Hematopoietic multipotent progenitor cell (in vitro differentiated cells): ENCODE measurements around the gene GIGYF2. TPM values are rescaled to one million over a fixed set of nuclear protein-coding genes. Genes with fewer than 3 reads are reported as not detected.
"Not testable (repeated sequence)": the region's sequence is repeated elsewhere in the genome, so short reads cannot be mapped to it uniquely, and the experiment has no call there.

Experiments used
- DNase-seq, 3 donors: peaks; one replicate each; pipeline ENCODE4 v3.0.0-alpha.2; 2011 to 2015; ENCODE audit warnings: low read depth in 2 of 3, low spot score in 2 of 3
- total RNA-seq: library from RNA; depleted of rRNA; stranded (reverse); fragments of >200 nt; gene quantifications from one replicate; pipeline ENCODE4 v1.2.3, GENCODE V29; 2012

Gene GIGYF2
- total RNA-seq, 1 donor: 60.6 TPM

DNA sequence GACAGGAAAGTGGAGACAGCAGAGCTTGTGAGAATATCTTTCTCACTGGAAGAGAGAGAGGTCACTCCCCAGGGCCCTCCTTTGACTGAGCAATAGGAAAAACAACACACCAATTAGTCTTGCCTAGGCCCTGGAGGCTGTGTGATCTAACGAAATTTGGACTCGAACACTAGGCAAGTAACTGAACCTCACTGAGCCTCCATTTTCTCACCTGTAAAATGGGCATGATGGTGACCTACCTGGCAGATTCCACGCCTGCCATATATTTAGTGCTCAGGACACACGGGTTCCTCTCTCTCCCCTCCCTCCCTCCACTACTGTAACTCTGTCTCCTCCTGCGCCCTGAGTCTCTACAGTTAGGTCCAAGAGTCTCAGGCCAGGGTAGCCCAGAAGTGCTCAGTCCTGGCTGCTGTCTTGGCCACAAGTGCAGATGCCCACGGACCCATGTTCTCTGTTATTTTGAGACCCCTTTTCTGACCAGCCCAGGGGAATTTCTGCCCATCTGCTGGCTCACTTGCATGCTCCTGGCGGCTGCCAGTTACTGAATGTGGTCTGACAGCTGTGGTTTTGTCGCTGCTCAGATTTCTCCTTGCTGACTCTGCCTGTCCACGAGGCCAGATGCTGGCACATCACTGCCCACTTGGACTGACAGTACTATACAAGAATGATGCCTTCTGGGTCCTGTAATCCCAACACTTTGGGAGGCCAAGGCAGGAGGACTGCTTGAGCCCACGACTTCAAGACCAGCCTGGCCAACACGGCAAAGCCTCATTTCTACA is 9.6 kb upstream of the GIGYF2 start:
- no peak for DNase-seq

DNA sequence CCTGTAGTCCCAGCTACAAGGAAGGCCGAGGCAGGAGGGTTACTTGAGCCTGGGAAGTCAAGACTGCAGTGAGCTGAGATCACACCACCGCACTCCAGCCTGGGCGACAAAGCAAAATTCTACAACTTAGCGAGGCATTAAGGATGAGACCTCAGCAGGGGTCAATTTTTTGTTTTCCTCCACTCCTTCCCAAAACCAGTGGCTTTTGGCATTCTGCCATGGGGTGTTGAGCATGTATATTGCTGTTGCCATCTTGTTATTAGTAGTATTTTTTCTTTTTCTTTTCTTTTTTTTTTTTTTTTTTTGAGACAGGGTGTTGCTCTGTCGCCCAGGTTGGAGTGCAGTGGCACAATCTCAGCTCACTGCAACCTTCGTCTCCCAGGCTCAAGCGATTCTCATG is 8.9 kb upstream of the GIGYF2 start:
- DNase-seq: no peak

DNA sequence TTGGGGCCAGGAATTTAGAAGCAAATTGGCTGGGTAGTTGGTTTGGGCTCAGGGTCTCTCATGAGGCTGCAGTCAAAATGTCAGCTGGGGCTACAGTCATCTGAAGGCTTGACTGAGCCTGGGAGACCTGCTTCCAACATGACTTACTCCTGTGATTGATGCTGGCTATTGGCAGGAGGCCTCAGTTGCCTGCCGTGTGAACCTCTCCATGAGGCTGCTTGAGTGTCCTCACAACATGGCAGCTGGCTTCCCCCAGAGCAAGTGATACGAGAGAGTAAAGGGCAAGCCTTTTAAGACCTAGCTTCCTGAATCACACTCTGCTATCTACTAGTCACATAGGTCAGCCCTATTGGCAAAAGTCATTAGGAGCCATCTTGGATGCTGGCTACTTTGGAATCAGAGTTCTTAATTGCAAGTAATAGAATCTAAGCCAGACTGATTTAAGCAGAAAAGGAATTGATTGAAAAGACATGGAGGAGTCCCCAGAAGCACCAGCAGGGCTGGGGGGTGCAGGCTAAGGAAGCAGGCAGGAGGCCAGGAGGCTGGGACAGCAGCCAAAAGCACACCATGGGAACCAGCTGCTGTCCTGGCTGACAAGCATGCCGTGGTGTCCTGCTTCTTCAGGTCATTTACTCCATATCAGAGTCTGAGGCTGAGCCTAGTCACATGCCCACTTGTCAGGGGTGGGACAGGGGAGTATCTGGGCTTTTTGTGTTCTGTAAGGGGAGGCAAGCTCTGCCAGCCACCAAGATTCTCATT is 7.8 kb upstream of the GIGYF2 start:
- peak in 1 of 3 donors; percentile 20 for DNase-seq

DNA sequence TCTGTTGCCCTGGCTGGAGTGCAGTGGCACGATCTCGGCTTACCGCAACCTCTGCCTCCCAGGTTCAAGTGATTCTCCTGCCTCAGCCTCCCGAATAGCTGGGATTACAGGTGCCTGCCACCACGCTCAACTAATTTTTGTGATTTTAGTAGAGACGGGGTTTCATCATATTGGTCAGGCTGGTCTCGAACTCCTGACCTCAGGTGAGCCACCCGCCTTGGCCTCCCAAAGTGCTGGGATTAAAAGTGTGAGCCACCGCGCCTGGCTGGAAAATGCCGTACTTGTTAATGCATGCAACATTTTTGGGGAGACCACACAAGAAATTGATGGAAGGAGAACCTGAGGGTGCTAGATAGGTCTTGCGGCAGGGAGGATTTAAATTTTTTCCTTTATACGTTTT is 6.0 kb upstream of the GIGYF2 start:
- not testable (repeated sequence) for DNase-seq

DNA sequence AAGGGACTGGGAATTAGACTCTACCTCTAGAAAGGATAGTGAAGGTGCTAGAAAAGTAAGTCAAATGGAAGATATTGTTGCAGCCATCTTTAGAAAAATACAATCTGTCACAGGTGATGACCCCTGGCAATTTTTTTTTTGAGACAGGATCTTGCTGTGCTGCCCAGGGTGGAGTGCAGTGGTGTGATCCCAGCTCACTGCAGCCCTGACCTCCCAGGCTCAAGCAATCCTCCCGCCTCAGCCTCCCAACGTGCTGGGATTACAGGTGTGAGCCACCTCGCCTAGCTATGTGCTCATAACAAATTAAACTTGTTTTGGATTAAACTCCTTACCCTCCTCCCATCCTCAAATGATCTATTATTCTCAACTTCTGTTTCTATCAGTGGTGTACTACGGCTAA is 3.8 kb upstream of the GIGYF2 start:
- DNase-seq: no peak

DNA sequence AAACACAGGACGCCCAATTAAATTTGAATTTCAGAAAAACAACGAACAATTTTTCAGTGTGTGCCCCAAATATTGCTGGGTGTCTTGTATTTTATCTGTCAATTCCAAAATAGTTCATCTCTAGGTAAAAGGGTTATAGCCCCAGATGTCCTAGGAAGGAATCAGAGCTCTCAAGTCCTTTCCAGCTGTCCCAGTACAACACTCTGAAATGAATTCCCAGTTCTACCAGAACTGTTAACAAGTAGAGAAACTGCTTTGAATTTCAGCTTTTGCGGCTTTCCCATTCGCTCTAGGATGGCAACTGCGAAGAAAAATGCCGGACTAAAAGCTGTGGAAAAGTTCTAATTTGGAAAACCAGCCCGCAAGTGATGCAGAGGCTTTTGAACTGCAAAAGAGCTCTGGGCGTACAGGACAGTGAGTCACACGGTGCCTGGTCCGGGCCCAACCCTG is 497 bp upstream of the GIGYF2 start:
- DNase-seq: no peak

DNA sequence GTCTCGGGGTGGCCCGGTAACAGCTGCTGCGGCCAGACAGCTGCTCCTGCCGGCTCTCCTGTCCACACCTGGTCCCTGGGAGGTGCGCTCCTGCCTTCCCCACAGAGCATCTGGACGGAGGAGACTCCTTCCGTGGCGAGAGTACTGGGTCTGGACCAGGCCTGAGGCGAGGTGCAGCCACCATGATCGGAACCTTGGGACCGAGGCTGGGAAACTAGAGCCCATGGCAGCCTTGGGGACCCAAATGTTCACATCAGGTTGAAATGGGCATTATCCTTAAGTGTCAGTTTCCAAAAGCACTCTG is 628 bp downstream of the GIGYF2 start:
- DNase-seq: no peak

DNA sequence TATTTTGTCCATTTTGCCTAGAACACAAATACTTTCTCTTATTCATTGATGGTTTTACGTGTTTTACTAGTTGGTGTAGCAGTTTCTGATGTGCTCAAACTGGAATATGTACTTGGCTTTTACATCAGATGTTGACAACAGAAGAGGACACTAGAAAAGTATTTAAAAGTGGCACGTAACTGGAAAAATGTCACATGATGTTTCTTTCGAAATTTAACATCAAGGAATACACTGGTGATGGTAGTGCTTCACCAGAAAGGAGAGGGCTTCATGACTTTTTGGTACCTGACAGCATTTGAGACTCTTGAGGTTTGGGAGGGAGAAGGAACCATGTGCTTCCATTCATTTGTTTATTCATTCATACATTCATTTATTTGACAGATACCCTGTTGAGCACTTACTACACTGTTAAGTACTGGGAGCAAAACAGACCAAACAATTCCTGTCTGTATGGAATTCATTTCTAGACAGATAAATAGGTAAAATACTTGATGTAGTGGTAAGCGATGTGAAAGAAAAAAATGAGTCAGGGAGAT is 1.5 kb downstream of the GIGYF2 start:
- DNase-seq: no peak

DNA sequence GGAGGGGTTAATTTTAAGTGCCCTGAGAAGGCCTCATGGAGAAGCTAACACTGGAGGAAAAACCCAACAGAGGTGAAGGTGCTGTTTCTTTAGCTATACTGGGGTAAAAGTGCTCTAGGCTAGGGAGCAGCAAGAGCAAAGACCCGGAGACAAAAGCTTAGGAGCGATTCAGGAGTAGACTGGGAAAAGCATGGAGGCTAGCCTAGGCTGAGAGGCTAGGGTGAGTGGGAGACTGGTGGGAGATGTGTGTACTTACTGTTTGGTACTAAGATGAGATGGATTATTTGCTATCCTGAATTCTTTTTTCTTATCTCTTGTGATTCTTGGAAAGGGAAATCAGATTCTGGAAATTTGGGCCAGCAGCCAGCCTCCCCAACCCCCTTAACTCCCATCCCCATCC is 2.0 kb downstream of the GIGYF2 start:
- DNase-seq: no peak

DNA sequence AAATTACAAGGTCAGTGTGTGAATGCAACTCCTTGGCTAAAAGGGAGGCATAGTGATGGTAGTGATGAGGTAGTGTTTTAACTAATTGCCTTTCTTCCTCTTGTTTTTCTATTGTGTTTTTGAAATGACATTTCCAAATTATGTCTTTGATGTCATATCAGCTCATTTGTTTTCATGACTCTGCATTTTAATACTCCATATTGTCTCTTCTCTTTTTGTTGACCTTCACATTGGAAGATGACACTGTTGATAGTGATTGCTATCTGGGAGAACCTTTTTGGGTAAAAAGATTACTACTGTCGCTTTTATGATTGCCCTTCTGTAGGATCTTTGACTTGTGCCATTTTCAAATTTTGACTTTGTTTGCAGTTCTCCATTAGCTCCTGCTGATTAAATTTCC is 3.0 kb downstream of the GIGYF2 start:
- no peak for DNase-seq

DNA sequence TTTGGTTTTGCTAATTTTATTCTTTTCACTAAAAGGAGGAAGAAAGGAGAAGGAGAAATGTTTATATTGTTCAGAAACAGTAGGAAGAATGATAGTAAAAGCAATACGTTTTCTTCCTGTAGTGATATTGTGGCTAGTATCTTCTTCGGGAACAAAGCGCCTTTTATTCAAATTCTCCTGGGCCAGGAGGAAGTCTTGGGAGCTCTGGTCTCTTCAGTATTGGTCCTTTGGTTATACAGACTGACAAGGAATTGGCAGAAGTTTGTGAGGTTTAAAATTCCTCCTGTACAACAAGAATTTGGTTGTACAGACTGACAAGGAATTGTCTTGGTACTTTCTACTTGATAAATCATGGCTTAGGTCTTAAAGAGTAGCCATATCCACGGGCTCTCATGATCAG is 9.9 kb downstream of the GIGYF2 start:
- no peak for DNase-seq

DNA sequence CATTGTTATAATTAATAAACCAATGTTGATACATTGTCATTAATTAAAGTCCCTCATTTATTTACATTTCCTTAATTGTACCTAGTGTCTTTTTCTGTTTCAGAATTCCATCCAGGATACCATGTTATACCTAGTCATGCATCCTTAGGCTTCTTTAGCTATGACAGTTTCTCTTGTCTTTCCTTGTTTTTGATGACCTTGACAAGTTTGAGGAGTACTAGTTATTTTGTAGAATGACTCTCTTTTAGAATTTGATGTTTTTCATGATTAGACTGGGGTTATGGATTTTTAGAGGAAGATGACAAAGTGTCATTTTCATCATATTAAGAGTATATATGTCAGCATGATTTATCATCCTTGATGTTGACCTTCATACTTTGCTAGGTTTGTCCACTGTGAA is 16.4 kb downstream of the GIGYF2 start:
- DNase-seq: no peak

DNA sequence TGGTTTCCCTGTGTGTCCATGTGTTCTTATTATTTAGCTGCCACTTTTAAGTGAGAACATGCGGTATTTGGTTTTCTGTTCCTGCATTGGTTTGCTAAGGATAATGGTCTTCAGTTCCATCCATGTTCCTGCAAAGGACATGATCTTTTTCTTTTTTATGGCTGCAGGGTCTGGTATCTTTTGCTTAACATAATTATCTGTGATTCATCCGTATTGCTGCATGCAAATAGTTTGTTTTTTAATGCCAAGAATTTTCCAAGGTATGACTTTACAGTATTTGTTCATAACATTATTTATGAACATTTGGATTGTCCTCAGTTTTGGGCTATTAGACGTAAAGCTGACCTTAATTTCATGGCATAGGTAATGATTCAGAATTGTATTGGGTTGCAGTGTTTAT is 17.8 kb downstream of the GIGYF2 start:
- no peak for DNase-seq

DNA sequence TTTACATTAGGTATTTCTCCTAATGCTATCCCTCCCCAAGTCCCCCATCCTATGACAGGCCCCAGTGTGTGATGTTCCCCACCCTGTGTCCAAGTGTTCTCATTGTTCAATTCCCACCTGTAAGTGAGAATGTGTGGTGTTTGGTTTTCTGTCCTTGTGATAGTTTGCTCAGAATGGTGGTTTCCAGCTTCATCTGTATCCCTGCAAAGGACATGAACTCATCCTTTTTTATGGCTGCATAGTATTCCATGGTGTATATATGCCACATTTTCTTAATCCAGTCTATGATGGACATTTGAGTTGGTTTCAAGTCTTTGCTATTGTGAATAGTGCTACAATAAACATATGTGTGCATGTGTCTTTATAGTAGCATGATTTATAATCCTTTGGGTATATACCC is 22.9 kb downstream of the GIGYF2 start:
- not testable (repeated sequence) for DNase-seq

DNA sequence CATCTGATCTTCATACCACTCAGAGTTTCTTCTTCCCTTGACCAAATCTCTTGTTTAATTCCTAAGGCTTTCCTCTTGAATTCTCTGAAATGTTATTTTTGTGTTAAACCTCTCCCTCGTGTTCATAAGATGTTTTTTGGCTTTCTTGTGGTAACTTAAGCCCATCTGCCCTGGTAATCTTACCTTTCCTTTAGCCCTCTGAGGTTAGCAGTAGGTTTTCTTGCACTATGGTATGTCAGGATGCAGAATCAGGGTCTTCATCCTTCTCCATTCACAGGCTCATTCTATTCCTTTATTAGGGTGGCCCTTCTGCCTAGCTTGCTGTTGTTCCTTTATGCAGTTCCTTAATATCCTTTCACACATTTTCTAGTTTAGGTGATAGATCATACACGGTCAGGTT is 24.1 kb downstream of the GIGYF2 start:
- DNase-seq: no peak

DNA sequence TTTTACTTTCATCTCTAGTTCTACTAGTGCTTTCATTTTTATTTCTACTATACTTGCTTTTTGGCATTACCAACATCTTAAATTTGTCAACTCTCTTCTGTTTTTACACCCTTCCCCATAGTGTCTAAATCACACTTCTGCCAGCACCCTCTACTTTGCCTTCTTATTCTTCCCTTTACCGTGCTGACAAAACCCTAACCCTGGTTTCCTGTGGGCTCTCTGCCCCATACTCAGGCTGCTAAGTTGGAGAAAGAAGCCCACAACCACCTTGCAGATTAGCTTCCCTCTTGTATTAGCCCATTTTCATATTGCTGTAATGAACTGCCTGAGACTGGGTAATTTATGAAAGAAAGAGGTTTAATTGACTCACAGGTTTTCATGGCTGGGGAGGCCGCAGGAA is 24.8 kb downstream of the GIGYF2 start:
- DNase-seq: peak in 1 of 3 donors; percentile 4

DNA sequence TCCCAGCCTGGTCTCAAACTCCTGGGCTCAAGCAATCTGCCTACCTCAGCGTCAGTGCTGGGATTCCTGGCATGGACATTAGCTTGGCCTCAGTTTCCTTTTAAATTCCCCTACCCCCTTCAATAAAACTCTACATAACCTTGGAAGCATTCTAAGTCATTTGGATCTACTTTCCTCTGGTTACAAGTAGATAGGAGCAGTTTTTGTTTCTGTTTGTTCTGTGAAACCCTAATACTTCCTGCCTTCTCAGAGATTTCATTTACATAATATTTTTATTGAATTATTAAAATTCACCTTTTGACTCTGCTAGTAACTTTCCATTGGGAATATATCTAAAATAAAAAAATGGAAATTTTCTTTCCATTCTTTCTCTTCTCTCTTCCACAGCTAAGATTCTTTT is 25.9 kb downstream of the GIGYF2 start:
- no peak for DNase-seq

DNA sequence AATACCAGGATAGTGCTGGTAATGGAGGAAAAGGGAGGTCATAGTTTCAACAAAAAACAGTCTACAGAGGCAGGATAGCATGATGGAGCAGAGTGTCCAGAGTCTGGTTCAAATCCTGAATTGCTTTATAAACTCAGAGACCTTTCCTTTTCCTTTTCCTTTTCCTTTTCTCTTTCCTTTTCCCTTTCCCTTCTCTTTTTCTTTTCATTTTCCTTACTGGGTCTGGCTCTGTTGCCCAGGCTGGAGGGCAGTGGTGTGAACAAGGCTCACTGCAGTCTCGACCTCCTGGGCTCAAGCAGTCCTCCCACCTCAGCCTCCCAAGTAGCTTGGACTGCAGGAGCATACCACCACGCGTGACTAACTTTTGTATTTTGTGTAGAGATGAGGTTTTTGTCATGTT is 31.7 kb downstream of the GIGYF2 start:
- DNase-seq: no peak

DNA sequence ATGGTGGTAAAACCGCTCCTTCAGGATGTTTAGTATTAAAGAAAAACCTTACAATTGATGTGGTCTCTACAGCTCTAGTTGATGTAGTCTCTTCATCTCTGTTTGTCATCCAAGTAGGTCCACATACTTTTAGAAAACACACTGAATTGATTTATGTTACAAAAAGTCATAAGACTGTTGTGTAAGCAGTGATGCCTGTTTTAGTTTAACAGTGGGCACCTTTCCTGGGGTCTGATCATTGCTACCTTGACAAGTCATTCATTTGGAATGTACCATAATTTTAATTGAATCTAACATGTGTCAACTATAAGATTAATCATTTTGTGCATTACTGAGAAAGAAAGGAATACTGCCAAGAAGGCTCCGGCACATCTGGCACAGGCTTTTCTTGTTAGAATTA is 34.3 kb downstream of the GIGYF2 start:
- DNase-seq: no peak

DNA sequence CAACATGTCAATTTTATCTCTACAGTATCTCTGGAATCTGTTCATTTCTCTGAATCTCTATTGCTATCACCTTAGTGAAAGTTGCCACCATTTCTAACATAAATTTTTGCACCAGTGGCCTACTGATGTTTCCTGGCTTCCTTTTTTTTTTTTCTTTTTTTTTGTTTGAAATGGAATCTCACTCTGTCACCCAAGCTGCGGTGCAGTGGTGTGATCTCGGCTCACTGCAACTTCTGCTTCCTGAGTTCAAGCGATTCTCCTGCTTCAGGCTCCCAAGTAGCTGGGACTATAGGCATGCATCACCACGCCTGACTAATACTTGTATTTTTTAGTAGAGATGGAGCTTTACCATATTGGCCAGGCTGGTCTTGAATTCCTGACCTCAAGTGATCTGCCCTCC is 44.2 kb downstream of the GIGYF2 start:
- peak in 2 of 3 donors; percentile 33 to 70 for DNase-seq

DNA sequence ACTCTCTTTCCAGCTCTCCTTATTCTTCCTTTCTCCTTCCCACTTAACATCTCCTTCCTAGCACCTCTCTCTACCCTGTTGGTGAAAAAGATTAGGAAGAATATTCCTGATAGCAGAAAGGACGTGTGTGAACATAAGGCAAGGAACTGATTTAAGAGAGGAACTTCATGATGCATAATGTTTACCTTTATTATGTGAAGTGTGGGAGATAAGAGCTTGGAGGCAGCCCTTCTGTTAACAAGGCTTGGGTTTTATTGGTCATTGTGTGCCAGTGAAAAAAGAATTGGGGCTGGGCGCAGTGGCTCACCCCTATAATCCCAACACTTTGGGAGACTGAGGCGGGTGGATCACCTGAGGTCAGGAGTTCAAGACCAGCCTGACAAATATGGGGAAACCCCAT is 44.8 kb downstream of the GIGYF2 start:
- no peak for DNase-seq

DNA sequence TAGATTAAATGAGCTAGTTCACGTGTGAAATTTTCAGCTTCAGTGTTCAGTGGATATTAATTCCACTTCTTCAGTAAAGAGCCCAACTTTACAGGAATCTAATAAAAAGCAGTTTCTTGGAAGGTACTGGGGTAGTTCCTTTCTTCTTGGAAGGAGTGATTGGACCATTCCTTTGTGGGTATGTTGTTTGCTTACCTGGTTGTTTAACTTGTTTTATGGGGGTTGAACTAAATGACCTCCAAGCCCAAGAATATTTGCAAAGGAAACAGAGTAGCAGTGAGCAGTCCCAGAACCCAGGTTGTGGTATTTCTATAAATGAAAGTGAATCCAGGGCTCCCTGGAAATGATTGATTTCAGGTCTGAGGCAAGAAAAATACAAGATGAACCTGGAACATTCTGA is 47.8 kb downstream of the GIGYF2 start:
- no peak for DNase-seq
